K562 (cell line): ENCODE measurements around the gene KCNMB2. TPM values are rescaled to one million over a fixed set of nuclear protein-coding genes. Genes with fewer than 3 reads are reported as not detected.

Experiments
- ATAC-seq: fragments of 200-7000 bp; cut with Tn5 transposase; 3 replicates; pipeline ENCODE4 v1.9.1; 2020; ENCODE audit warnings: moderate library complexity
- BruUV-seq: library from RNA; stranded (reverse); fragments of 400-500 nt; replicated peaks from 2 replicates; lab custom pipeline; 2021; lab: Mats Ljungman, UMichigan
- CTCF ChIA-PET: fragments of 300-600 bp; formaldehyde crosslinking; extraction: SDS; loops from one replicate; lab custom pipeline; 2021; ENCODE audit warnings: low intra/inter-chr PET ratio; lab: Yijun Ruan, JAX
- POLR2A ChIA-PET: fragments of 300-600, 350-650 bp; sonication (Branson Sonifier 250); formaldehyde crosslinking; extraction: SDS; loops from one replicate; lab custom pipeline; 2021; ENCODE audit warnings: antibody characterized with exemption, inconsistent platforms; lab: Yijun Ruan, JAX
- DNase-seq, 4 experiments: peaks; one replicate each; pipeline versions ENCODE4 v3.0.0 to v3.0.0-alpha.2; 2011 to 2018; ENCODE audit warnings: low spot score in 3 of 4, mixed read lengths in 3 of 4; ENCODE audit errors: extremely low read depth in 1 of 4
- FAIRE-seq: peaks from 2 replicates; lab custom pipeline; 2011; peaks lifted over from hg19 to GRCh38; lab: Jason Lieb, UNC
- H2AFZ ChIP-seq: 2 replicates; pipeline ENCODE4 v1.6.0; 2011; ENCODE audit warnings: low read depth, low read length, control low read depth, inconsistent platforms
- H3K27ac ChIP-seq: fragments of 200-600 bp; 3 replicates; pipeline ENCODE4 v1.8.0; 2011; ENCODE audit warnings: low read depth, mild to moderate bottlenecking, control low read depth, inconsistent platforms, low read length, moderate library complexity, mixed read lengths; ENCODE audit errors: extremely low read depth
- H3K27me3 ChIP-seq, 2 experiments: fragments of 300-600 bp in 1 of 2; 2 replicates in 1 of 2; 3 replicates in 1 of 2; pipeline versions ENCODE4 v1.6.0 to v1.8.0; 2011; ENCODE audit warnings: inconsistent platforms in 2 of 2, low read length in 2 of 2, mild to moderate bottlenecking in 1 of 2, mixed read lengths in 1 of 2, moderate library complexity in 1 of 2; ENCODE audit not compliant: control insufficient read depth in 2 of 2, insufficient read depth in 2 of 2
- H3K36me3 ChIP-seq: fragments of 300-600 bp; 3 replicates; pipeline ENCODE4 v1.8.0; 2011; ENCODE audit warnings: mild to moderate bottlenecking, low read length, inconsistent platforms; ENCODE audit not compliant: control insufficient read depth, insufficient read depth
- H3K4me1 ChIP-seq, 2 experiments: fragments of 200-600 bp in 1 of 2; replicated peaks in 1 of 2; 2 replicates in 1 of 2; 3 replicates in 1 of 2; pipeline versions ENCODE4 v1.5.1 to v1.8.0; 2011; ENCODE audit warnings: inconsistent platforms in 2 of 2, low read length in 2 of 2, mild to moderate bottlenecking in 1 of 2, mixed read lengths in 1 of 2, moderate library complexity in 1 of 2; ENCODE audit not compliant: control insufficient read depth in 2 of 2, insufficient read depth in 2 of 2
- H3K4me2 ChIP-seq: 2 replicates; pipeline ENCODE4 v1.6.1; 2011; ENCODE audit warnings: low read length, control low read depth, inconsistent platforms, mixed read lengths; ENCODE audit not compliant: insufficient read depth
- H3K4me3 ChIP-seq: fragments of 200-600 bp; sonication (generic), shearing (Covaris generic); 2 replicates; pipeline ENCODE4 v1.5.1; 2016; ENCODE audit warnings: control low read depth, inconsistent platforms
- H3K79me2 ChIP-seq: fragments of 200-600 bp; 3 replicates; pipeline ENCODE4 v1.8.0; 2011; ENCODE audit warnings: low read length, inconsistent platforms; ENCODE audit not compliant: control insufficient read depth, insufficient read depth
- H3K9ac ChIP-seq, 2 experiments: 2 replicates each; pipeline versions ENCODE4 v1.6.0 to v1.6.1; 2011; ENCODE audit warnings: low read depth in 2 of 2, low read length in 2 of 2, control low read depth in 1 of 2, inconsistent platforms in 1 of 2, mild to moderate bottlenecking in 1 of 2, mixed read lengths in 1 of 2; ENCODE audit not compliant: insufficient read depth in 1 of 2
- H3K9me1 ChIP-seq: one replicate; pipeline ENCODE4 v1.6.0; 2011; ENCODE audit warnings: inconsistent platforms, mild to moderate bottlenecking, low read length, moderate library complexity; ENCODE audit not compliant: control insufficient read depth, insufficient read depth
- H3K9me3 ChIP-seq: replicated peaks from 2 replicates; pipeline ENCODE4 v1.5.1; 2011; ENCODE audit warnings: low read depth, low read length, inconsistent platforms; ENCODE audit not compliant: control insufficient read depth, insufficient read depth
- H4K20me1 ChIP-seq: replicated peaks from 2 replicates; pipeline ENCODE4 v1.6.1; 2011; ENCODE audit warnings: low read length, inconsistent platforms, mixed read lengths; ENCODE audit not compliant: control insufficient read depth, insufficient read depth
- EWSR1 ChIP-seq: fragments of 450-650 bp; IDR thresholded peaks from 2 replicates; pipeline ENCODE4 v1.6.1; 2018; ENCODE audit warnings: borderline replicate concordance, mild to moderate bottlenecking, low read depth, moderate library complexity; ENCODE audit not compliant: partially characterized antibody
- FOS ChIP-seq: IDR thresholded peaks from 3 replicates; pipeline ENCODE4 v1.6.1; 2011; ENCODE audit not compliant: insufficient read length; ENCODE audit errors: extremely low read depth
- FUS ChIP-seq: fragments of 200-400 bp; formaldehyde crosslinking; optimal IDR thresholded peaks from 2 replicates; pipeline ENCODE3; 2017; ENCODE audit warnings: low read depth, low read length
- IRF2 ChIP-seq: sonication (generic); formaldehyde crosslinking; IDR thresholded peaks from 2 replicates; pipeline ENCODE4 v1.8.1; 2022; ENCODE audit warnings: mild to moderate bottlenecking, missing genetic modification reagents
- KLF16 ChIP-seq: IDR thresholded peaks from 2 replicates; pipeline ENCODE4 v1.6.1; 2016; ENCODE audit warnings: antibody characterized with exemption
- MCM7 ChIP-seq, 2 experiments: fragments of 450-650 bp; IDR thresholded peaks; 2 replicates each; pipeline ENCODE4 v1.6.1; 2016 to 2018
- MXI1 ChIP-seq: IDR thresholded peaks from 2 replicates; pipeline ENCODE4 v1.6.1; 2011; ENCODE audit warnings: low read depth, mild to moderate bottlenecking, improper control_type of control experiment, low read length
- SMARCE1 ChIP-seq: fragments of 450-650 bp; IDR thresholded peaks from 2 replicates; pipeline ENCODE4 v1.7.1; 2016; ENCODE audit warnings: mild to moderate bottlenecking
- TGIF2 ChIP-seq: sonication (generic); formaldehyde crosslinking; IDR thresholded peaks from 2 replicates; pipeline ENCODE4 v1.8.1; 2022; ENCODE audit warnings: mild to moderate bottlenecking, missing genetic modification reagents, moderate library complexity
- ZFP1 ChIP-seq: fragments of 450-650 bp; formaldehyde crosslinking; IDR thresholded peaks from 2 replicates; pipeline ENCODE4 v1.4.0; 2020; ENCODE audit warnings: mild to moderate bottlenecking, mixed read lengths
- ZNF121 ChIP-seq: sonication (generic); formaldehyde crosslinking; conservative IDR thresholded peaks from 2 replicates; pipeline ENCODE4 v1.8.0; 2022; ENCODE audit warnings: missing genetic modification reagents
- ZNF239 ChIP-seq: fragments of 250-450 bp; sonication (Bioruptor Pico); IDR thresholded peaks from 2 replicates; pipeline ENCODE4 v1.4.0; 2020; ENCODE audit warnings: mild to moderate bottlenecking
- ZNF511 ChIP-seq: sonication (generic); formaldehyde crosslinking; IDR thresholded peaks from 2 replicates; pipeline ENCODE4 v1.8.0; 2022; ENCODE audit warnings: mild to moderate bottlenecking, missing genetic modification reagents
- ZNF589 ChIP-seq: fragments of 200-800 bp; sonication (Bioruptor generic); IDR thresholded peaks from 2 replicates; pipeline ENCODE4 v1.6.1; 2016; ENCODE audit warnings: low read depth, missing genetic modification characterization, missing compliant biosample characterization
- ZNF696 ChIP-seq: fragments of 250-450 bp; sonication (Bioruptor Pico); conservative IDR thresholded peaks from 2 replicates; pipeline ENCODE4 v1.4.0; 2020; ENCODE audit warnings: mild to moderate bottlenecking, moderate library complexity
- WGBS: fragments of 100-300 bp; shearing (Covaris generic); methylation state at CpG from one replicate; pipeline ENCODE4 v1.1.6; 2016; ENCODE audit warnings: low coverage, mixed read lengths; ENCODE audit not compliant: insufficient coverage; ENCODE audit errors: missing lambda C conversion rate; 5-methylcytosine and 5-hydroxymethylcytosine counted together
- in situ Hi-C: fragments of 300-500 bp; cut with MboI; formaldehyde crosslinking; loops from 4 replicates; pipeline ENCODE4 v1.15.0; 2018; ENCODE audit warnings: inconsistent platforms, mixed read lengths
- intact Hi-C: fragments of 100-400 bp; cut with micrococcal nuclease; formaldehyde crosslinking; loops from 2 replicates; pipeline ENCODE4 v1.14.2; 2022
- polyA plus RNA-seq, 8 experiments: library from polyadenylated mRNA; depleted of rRNA in 4 of 8; stranded (reverse) in 5 of 8; unstranded in 3 of 8; fragments of >200 nt; fragmentation: Nextera tagmentation in 2 of 8; fragmentation: Illumina TruSeq in 1 of 8; extraction: Ambion mirVana in 2 of 8; extraction: Trizol in 1 of 8; gene quantifications; 2 replicates each; pipeline versions ENCODE4 v1.2.1 to v1.2.3, GENCODE V29; 2011 to 2014; ENCODE audit warnings: inconsistent platforms in 1 of 8, missing spikeins in 1 of 8
- total RNA-seq, 7 experiments: library from RNA; depleted of rRNA in 6 of 7; stranded (reverse); fragments of >200 nt in 6 of 7; fragmentation: Illumina TruSeq in 2 of 7; extraction: Trizol in 2 of 7; gene quantifications; 2 replicates each; pipeline versions ENCODE4 v1.2.1 to v1.2.3, GENCODE V29; 2011 to 2021; ENCODE audit warnings: low replicate concordance in 1 of 7
- TF ChIP-seq, protein P1 (sequence below): fragments of 250-450 bp; sonication (Bioruptor Pico); IDR thresholded peaks from 2 replicates; pipeline ENCODE4 v1.8.0; 2022; ENCODE audit warnings: moderate library complexity, mild to moderate bottlenecking, inconsistent platforms
- TF ChIP-seq, protein P2 (sequence below): fragments of 250-450 bp; sonication (Bioruptor Pico); IDR thresholded peaks from 2 replicates; pipeline ENCODE4 v1.4.0; 2020

KCNMB2 gene
- total and polyA plus RNA-seq, 9 of the 15 experiments (the other 6 are each of a cell fraction or from before 2014, with no cell fraction given): 0.04 to 0.15 TPM; not detected in 7

- FAIRE-seq (no peak), DNase-seq (no peak)
- no peak for TF ChIP-seq ZFP1 (CRISPR knock-in tag)
- no peak for TF ChIP-seq ZNF239 (CRISPR knock-in tag)
- TF ChIP-seq ZNF121 (CRISPR knock-in tag): no peak
- no peak for TF ChIP-seq FUS
- no peak for TF ChIP-seq ZNF589 (CRISPR knock-in tag)
- no peak for TF ChIP-seq MXI1
- TF ChIP-seq SMARCE1: no peak
- TF ChIP-seq MCM7 (IDR thresholded peaks at IDR 0.05): no peak
- no peak for TF ChIP-seq TGIF2 (CRISPR knock-in tag)
- no peak for TF ChIP-seq EWSR1
- TF ChIP-seq ZNF696 (CRISPR knock-in tag): no peak
- TF ChIP-seq, protein P1, sequence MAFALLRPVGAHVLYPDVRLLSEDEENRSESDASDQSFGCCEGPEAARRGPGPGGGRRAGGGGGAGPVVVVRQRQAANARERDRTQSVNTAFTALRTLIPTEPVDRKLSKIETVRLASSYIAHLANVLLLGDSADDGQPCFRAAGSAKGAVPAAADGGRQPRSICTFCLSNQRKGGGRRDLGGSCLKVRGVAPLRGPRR (CRISPR knock-in tag): no peak
- no peak for TF ChIP-seq IRF2 (CRISPR knock-in tag)
- TF ChIP-seq FOS: no peak
- TF ChIP-seq, protein P2, sequence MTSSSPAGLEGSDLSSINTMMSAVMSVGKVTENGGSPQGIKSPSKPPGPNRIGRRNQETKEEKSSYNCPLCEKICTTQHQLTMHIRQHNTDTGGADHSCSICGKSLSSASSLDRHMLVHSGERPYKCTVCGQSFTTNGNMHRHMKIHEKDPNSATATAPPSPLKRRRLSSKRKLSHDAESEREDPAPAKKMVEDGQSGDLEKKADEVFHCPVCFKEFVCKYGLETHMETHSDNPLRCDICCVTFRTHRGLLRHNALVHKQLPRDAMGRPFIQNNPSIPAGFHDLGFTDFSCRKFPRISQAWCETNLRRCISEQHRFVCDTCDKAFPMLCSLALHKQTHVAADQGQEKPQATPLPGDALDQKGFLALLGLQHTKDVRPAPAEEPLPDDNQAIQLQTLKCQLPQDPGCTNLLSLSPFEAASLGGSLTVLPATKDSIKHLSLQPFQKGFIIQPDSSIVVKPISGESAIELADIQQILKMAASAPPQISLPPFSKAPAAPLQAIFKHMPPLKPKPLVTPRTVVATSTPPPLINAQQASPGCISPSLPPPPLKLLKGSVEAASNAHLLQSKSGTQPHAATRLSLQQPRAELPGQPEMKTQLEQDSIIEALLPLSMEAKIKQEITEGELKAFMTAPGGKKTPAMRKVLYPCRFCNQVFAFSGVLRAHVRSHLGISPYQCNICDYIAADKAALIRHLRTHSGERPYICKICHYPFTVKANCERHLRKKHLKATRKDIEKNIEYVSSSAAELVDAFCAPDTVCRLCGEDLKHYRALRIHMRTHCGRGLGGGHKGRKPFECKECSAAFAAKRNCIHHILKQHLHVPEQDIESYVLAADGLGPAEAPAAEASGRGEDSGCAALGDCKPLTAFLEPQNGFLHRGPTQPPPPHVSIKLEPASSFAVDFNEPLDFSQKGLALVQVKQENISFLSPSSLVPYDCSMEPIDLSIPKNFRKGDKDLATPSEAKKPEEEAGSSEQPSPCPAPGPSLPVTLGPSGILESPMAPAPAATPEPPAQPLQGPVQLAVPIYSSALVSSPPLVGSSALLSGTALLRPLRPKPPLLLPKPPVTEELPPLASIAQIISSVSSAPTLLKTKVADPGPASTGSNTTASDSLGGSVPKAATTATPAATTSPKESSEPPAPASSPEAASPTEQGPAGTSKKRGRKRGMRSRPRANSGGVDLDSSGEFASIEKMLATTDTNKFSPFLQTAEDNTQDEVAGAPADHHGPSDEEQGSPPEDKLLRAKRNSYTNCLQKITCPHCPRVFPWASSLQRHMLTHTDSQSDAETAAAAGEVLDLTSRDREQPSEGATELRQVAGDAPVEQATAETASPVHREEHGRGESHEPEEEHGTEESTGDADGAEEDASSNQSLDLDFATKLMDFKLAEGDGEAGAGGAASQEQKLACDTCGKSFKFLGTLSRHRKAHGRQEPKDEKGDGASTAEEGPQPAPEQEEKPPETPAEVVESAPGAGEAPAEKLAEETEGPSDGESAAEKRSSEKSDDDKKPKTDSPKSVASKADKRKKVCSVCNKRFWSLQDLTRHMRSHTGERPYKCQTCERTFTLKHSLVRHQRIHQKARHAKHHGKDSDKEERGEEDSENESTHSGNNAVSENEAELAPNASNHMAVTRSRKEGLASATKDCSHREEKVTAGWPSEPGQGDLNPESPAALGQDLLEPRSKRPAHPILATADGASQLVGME (CRISPR knock-in tag): no peak
- TF ChIP-seq KLF16: no peak
- no peak for TF ChIP-seq ZNF511
Observed at GRCh38 chr3:178754852-178755510, 218.7 kb downstream of the KCNMB2 start.

More at GRCh38 chr3:178754852-178755510, 218.7 kb downstream of the KCNMB2 start:
- Histone ChIP-seq H3K27me3 (no peaks in the 10 kb centered on the region), H3K79me2 (no peaks in the 10 kb centered on the region), H3K27ac (no peak overlapping the region), H3K9ac (no peak overlapping the region), H2AFZ (no peak overlapping the region), H3K4me3 (no peak overlapping the region), H3K4me2 (no peak overlapping the region), H3K9me1 (no peaks in the 10 kb centered on the region), H3K4me1 (no peaks in the 10 kb centered on the region), H3K36me3 (no peaks in the 10 kb centered on the region), H4K20me1 (no peaks in the 10 kb centered on the region), H3K9me3 (no peaks in the 10 kb centered on the region)
- ATAC-seq: no peak
- BruUV-seq: no TSS peak
- intact Hi-C loops: no loop called here
- WGBS: 3% methylated on average over 7 of the region's 7 CpGs
- ChIA-PET CTCF (no interaction called here), POLR2A (no interaction called here)
- in situ Hi-C loops: no loop called here
